GM18858 (cell line): ENCODE measurements around the gene MSH5.
"Not testable (repeated sequence)": the region's sequence is repeated elsewhere in the genome, so short reads cannot be mapped to it uniquely, and the experiment has no call there.

Experiments used
- ATAC-seq: cut with Tn5 transposase; IDR thresholded peaks from one replicate; pipeline ENCODE4 v1.9.1; 2021; ENCODE audit not compliant: unreplicated experiment

MSH5 gene

DNA sequence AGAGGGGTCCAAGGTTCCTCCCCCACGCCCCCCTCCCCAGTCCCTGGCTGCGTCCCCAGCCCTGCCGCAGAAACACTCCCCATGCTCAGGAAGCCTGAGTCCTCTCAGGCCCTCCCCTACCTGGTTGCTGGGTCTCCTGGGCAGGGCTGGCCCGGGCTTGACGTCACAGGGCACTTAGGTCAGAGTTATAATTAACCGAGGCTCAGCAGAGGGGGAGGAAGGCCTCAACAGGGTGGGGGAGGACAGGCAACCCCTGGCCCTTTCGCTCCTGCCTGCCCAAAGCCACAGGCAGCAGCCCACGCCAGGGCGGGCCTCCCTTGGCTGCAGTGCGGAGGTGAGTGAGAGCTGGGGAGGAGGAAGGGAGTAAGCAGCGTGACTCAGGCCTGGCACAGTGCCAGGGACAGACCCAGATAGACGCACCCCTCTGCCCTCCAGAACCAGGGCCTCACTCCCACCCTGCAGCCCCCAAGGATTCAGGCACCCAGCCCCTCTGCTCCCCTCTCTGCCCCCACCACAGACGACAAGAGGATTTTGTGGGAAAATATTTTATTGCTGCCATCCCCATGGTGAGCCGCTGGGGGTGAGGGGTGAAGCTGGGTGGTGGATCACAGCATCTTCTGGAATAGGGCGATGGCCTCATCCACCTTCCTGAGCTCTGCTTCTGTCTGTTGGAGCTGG is 37.3 kb downstream of the MSH5 start, which contains the start of gene VWA7:
VWA7 (minus strand) TSS at position 340 of the 678 bp plus-strand sequence. CDS start 549 bp downstream, outside the sequence.
- ATAC-seq = no peak

DNA sequence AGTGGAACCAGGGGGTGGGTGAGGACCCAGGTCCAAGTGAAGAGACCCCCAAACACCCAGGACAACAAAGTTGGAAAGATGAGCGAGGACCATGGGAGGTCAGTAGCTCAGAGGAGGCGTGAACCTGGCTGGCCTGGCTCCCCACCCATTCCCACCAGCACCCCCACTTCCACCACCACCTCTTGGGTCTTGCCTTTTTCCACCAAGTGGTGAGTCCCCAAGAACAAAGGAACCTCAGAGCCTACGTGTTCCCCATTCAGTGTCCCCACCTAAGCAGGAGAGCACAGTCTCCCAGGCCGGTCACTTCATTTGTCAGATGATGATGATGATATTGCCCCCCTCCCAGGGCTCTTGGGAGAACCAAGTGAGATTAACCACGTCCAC is 37.9 kb downstream of the MSH5 start:
- ATAC-seq = no peak

DNA sequence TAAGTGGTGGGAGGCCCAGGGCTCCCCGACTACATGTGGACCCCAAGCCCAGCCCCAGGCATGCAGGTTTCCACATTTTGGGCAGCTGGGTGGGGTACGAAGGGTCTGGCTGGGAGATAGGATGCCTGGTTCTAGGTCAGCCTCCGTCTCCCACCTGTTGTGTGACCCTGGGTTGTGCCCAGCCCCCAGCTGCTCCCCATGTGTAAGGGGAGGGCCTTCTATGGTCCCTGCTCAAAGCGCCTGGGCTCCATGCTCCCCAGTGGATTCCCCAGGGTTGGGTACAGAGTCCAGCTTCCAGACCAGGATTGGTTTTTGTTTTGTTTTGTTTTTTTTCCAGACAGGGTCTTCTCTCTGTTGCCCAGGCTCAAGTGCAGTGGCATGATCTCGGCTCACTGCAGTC is 38.4 kb downstream of the MSH5 start:
- no peak for ATAC-seq

DNA sequence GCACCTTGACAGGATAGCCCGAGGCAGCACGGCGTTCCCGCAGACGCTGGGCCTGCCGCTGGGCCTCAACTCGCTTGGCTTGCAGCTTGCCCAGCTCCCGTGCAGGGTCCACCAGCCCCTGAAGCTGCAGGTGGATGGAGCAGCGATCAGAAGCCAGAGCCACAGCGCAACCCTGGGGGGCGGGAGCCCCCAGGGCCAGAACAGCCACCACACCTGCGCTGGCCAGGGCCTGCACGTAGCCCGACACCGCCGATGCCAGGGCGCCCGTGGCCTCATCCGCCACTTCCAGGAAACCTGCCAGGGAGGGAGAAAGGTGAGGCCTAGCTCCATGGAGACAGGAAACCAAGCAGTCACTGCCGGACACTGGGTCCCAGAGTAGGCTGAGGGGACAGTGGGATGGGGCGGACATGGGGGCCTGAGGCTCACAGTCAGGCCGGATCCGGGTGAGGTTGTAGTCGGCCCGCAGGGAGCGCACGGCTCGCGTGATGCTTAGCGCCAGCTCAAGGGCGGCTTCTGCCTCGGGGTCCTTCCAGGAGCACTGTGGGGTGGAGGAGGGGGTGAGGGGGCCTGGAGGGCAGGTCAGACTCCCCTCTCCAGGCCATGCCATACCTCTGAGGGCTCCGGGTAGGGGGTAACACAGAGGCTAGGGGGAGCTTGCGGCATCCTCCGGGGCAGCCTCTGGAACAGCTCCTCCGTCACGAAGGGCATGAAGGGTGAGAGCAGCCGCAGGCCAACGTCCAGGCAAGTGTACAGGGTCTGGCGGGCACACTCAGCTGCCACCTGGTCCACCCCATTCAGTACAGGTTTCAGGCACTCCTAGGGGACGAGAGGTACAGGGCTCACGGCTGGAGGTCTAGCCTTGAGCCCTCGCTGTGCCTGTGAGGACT is 39.4 kb downstream of the MSH5 start:
- no peak for ATAC-seq

DNA sequence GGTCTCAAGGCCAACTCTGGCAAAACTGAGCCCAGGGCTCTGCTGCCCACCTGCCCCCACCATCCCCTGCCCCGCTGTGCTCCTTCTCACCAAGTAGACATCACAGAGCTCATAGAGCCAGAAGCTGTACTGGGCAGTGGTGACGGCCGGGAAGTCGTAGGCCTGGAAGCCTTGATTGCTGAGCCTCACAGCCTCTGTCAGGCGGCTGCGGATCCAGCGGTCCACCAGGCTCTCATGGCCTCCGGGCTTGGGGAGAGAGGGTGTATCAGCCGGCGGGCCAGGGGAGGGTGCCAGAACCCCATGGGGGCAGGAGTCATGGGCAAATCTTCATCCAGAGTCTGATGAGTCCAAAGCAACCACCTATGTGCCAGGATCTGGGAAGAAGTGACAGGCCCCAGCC is 40.1 kb downstream of the MSH5 start:
- no peak for ATAC-seq

DNA sequence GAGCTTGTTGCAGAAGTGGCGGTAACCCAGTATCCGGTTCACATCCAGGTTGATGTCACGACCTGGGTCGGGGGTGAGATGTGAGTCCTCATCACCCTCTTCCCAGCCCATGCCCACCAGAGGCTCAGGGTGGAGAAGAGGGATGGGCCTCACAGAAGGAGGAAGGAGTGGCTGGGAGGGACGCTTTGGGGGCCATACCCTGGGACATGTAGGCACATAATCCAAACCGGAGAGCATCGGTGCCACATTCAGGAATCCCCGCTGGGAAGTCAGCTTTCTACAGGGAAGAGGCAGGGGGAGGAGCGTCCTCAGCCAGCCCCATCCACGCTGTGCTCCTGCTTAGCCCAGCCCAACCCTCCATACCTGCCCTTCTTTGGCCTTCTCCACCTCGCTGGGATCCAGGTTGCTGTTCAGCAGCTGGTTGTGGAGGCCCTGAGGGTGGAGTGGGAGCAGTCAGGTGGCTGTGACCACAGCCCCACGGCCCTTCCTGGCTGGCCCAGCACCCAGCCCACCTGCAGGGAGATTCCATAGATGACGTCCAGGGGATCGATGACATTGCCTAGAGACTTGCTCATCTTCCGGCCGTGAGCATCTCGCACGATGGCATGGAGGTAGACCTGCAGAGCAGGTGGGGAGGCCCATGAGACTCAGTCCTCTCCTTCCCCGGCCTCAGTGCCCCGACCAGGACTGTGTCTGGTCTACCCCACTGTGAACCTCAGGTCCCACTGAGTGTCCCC is 40.9 kb downstream of the MSH5 start:
- ATAC-seq = no peak

DNA sequence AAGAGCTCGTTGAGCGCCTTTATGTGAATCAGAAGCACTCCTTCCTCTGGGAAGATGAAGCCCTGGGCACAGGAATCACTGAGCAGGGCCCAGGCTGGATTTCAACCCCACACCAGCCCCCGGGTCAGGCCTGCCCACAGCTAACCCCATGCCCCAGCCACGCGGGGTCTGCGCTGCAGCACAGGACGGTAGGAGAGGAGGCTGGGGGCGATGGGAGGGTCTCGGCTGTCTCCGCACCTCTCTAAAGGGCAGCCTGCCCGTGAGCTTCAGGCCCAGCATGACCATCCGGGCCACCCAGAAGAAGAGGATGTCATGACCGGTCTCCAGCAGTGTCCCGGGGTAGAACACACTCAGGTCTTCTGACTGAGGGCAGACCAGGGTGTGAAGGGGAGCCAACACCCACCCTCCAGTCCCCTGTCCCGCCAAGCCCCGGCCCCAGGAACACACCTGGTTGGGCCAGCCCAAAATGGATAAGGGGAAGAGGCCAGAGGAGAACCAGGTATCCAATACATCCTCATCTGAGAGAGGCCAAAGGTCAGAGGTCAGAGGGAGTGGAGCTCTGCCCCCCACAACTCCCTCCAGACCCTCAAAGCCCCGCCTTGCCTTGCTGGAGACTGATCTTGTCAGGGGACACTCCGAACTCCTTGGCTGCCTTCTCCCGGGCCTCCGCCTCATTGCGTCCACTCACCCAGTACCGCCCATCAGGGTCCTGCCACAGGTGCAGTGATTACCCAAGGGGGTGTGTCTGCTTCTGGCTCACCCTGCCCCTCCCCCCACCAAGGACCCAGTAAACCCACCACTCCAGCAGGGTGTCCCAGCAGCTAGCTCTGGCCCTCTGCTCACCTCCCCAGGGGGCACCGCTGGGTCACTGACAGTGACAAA is 41.7 kb downstream of the MSH5 start:
- ATAC-seq = no peak

DNA sequence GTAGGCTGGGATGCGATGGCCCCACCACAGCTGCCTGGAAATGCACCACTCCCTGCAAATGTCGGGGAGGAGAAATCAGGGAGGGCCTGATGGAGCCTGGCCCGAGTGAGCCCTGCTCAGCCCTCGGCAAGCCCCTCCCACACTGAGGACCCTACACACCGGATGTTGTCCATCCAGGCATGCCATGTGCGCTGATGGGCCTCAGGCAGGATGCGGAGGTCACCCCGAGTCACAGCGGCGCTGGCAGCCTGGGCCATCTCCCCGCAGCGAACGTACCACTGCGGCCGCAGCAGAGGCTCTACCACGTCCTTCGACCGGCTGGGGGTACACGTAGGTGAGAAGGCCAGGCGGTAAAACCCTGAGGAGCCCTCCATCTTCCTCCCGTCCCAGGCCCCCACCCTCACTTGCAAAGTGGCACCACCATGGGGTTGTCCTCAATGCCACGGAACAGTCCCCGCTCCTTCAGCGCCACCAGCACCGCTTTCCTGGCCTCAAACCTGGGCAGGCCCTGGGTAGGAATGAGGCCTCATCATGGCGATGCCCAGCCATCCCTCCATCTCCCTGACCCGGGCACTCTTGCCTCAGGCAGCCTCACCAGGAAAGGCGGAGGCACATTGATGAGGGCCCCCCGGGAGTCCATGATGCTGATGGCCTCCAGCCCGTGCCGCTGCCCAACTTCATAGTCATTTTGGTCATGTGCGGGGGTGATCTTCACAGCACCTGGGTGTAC is 42.5 kb downstream of the MSH5 start:
- ATAC-seq = no peak

DNA sequence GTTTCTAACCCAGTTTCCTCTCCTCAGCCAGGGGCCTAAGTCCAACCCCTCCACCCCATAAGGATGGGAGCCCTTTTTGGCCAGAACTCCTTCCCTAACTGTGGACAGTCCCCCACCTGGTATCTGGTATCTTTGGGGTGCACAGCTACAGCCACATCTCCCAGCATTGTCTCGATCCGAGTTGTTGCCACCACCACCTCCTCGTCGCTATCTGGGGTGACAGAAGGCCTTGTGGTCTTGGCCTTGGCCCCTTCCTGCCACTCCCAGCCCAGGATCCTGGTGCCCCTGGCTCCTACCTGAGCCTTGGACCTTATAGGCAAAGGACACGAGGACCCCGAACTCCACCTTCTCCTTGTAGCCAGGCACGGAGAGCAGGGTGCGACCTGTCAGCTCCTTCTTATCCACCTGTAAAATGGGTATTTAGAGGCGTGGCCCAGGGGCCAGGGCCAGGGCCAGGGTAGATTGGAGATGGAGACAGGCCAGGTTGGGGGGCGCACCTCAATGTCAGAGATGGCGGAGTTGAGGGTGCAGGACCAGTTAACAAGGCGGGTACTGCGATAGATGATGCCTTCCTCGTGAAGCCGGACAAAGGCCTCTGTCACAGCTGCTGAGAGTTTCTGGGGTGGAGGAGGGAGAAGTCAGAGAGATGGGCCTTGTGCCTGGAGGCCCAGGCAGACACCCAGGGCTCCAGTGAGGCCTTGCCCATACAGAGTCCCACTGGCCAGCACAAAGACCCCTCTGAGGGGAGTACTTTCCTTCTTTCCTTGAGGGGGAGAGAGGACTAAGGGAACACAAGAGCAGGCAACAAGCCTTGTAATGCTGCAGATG is 44.5 kb downstream of the MSH5 start:
- ATAC-seq = no peak

DNA sequence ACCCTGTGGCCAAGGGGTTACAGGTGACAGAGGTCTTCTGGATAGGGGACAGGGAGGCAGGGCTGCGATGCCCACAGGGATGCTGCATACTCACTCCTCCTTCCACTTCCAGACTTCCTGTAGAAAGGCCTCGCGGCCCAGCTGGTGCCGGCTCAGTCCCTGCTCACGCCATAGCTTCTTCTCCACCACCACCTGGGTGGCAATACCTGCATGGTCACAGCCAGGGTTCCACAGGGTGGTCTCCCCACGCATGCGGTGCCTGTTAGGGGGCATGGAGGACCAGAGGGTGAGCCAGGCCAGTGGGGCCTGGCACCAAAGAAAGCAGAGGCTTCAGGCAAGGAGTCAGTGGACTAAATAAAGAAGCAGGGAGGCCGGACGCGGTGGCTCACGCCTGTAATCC is 45.7 kb downstream of the MSH5 start:
- no peak for ATAC-seq

DNA sequence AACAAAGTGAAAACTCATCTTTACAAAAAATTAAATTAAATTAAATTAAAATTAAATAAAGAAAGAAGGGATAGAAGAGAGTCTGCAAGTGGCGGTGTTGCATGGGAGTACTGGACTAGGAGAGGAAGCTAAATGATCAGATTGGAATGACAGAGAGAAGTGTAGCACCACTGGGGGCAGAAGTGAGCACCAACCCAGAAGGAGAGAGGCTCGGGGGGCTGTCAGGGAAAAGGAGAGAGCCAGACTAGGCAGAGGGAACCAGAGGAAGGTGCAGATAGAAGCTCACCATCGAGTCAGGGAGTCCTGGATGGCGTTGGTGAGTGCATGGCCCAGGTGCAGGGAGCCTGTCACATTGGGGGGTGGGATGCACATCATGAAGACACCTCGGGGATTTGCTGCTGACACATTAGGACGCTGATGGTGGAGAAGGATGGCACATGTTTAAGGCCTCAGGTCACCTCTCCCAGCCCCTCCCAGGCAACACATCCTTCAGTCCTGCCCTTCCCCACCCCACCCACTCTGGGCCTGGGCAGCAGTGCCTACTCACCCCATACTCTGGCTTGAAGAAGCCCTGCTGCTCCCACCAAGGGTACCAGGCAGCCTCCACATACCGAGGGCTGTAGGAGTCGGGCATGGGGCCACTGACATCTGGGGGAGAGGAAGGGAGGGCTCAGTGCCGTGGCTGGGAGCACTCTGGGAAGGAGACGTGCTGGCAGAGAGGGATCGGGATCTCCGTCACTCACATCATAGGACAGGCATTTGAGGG is 51.7 kb downstream of the MSH5 start:
- no peak for ATAC-seq

DNA sequence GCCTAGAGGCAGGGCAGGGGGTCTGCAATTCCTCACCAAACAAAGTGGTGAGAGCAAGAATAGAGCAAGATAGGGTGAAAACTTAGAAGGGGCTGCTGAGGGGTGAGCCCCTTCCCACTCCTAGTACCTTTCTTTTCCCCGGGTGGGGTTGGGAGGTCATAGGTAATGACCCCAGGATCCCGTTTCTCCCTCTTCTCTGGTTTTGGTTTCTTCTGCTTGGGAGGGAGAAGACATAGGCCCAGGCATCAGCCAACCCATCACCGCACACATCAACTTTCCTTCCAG is 52.2 kb downstream of the MSH5 start:
- no peak for ATAC-seq

DNA sequence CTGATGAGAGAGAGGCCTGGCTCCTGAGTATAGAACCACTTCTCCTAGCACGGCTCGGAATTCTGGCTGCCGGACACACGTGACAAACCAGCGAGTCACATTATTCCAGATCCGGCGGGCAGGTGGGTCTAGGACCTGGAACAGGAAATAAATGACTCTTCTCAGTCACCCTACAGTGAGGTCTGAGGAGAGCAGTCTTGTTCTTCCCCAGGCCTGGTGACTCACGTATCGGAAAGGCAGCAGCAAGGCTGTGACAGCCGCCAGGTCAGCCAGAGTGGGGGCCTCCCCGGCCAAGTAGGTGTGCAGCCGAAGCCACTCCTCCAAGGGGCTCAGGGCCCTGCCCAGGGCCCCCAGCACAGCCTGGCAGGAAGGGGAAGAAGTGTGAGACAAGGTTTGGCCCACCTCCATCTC is 53.0 kb downstream of the MSH5 start:
- ATAC-seq = no peak

DNA sequence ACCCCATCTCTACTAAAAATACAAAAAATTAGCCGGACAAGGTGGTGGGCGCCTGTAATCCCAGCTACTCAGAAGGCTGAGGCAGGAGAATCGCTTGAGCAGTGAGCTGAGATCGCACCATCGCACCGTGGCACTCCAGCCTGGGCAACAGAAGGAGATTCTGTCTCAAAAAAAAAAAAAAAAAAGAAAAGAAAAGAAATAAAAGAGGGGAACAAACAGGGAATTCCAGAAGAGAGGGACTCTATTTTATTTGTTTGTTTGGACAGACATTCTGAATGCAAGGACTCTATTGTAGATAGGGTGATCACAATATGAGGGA is 54.1 kb downstream of the MSH5 start:
- ATAC-seq = not testable (repeated sequence)

DNA sequence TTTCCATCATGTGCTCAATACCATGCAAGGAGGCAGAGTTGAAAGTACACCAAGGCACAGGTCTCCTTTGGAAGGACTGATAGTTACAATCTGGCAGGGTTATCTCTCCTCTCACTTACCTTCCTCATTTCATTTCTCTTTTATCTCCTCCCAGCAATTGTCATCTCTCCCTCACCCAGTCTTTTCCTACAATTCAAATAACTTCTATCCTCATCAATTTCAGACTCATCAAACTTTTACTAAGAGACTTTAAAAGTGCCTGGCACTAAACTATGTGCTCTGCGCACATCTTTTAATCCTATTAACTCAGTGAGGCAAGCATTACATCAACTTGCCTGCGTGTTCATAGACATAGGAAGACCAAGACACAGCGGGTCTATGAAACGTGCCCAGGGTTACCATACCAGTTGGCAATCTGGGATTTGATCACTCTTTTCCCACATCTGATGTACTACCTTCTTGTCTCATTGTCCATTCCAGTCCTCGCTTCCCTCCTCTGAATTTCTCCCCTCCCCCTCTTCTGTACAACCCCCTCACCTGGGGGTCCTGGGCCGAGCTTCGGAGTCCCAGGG is 54.6 kb downstream of the MSH5 start:
- no peak for ATAC-seq

DNA sequence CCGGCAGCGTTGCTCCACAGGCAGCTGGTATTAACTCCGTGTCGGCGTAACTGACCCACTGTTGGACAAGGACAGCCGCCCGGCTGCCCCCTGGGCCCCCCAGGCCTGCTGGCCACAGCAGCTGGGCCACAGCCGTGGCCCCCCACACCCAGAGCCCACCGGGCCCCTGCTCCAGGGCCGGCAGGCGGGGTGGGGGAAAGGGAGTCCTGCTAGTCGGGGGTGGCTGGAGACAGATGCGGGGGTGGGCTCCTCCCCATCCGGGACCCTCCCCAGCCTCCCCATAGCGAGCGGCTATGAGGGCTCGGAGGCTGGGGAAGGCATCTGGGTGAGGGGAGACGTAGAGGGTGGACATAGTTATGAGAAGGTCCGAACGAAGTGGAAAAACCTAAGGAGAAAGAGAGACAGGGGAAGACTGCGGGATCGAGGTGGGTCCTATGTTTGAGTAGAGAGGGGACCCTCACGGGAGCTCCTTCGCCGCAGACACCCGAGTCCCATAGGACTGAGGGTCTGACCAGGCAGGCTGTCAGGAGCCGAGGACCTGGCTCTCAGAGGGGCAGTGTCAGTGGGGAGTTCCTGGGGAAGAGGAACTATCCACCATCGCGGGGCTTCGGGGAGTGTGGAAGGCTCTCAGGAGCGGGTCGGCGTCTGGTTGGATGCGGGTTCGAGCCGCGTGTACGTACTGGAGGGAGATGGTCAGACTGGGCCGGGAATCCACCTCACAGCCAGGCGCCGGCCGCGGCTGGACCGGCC is 55.2 kb downstream of the MSH5 start:
- no peak for ATAC-seq

DNA sequence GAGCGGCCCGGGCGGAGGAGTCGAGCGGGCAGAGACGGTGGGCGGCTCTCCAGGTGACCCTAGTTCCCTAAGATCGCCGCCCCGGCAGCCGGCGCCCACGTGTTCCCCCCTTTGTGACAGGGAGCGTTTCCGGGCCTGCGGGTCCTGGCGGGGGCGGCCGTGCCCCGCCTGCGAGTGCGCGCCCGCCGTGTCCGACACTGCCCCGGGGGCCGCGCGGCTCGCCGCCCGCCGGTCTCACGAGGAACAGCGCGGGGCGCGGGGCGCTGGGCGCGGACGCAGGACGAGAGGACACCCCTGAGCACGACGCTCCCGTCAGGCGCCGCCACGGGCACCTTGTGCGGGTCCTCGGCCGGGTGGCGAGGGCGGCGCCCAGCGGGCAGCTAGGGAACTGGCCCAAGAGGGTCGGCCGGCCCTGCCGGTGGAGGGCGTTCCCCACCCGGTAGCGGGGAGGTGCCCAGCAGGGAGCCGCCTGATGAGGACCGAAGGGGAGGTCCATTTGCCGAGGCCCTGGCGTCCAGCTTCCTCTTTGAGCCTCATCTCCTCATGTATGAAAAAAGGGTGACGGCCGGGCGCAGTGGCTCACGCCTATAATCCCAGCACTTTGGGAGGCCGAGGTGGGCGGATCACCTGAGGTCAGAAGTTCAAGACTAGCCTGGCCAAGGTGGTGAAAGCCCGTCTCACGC is 56.0 kb downstream of the MSH5 start, which contains the start of gene VARS1:
VARS1 (minus strand) TSS at position 137 of the 683 bp plus-strand sequence. CDS start 535 bp downstream, outside the sequence.
- ATAC-seq = peak; percentile 56
